AG04449 (cell line): Measurements from ENCODE around the gene TET2.

ENCODE experiments used
- CTCF ChIA-PET: fragments of 350-600 bp; formaldehyde crosslinking; extraction: SDS; loops from one replicate; lab custom pipeline; 2021; ENCODE audit warnings: antibody characterized with exemption; lab: Yijun Ruan, JAX
- POLR2A ChIA-PET: fragments of 400-600, 350-600 bp; formaldehyde crosslinking; extraction: SDS; loops from one replicate; lab custom pipeline; 2020; ENCODE audit warnings: antibody characterized with exemption, inconsistent platforms; lab: Yijun Ruan, JAX
- DNase-seq: peaks from one replicate; pipeline ENCODE4 v3.0.0-alpha.2; 2010; ENCODE audit warnings: low read depth, low spot score
- H3K4me3 ChIP-seq: 2 replicates; pipeline ENCODE4 v1.5.1; 2011; ENCODE audit warnings: low read depth, mild to moderate bottlenecking, control low read depth, low read length
- TF ChIP-seq, protein P1 (sequence below): IDR thresholded peaks from one replicate; pipeline ENCODE4 v1.5.1; 2011; ENCODE audit warnings: mild to moderate bottlenecking, moderate library complexity, low read length, control low read depth, inconsistent platforms; ENCODE audit not compliant: insufficient read depth; ENCODE audit errors: missing control alignments

TET2 gene

DNA sequence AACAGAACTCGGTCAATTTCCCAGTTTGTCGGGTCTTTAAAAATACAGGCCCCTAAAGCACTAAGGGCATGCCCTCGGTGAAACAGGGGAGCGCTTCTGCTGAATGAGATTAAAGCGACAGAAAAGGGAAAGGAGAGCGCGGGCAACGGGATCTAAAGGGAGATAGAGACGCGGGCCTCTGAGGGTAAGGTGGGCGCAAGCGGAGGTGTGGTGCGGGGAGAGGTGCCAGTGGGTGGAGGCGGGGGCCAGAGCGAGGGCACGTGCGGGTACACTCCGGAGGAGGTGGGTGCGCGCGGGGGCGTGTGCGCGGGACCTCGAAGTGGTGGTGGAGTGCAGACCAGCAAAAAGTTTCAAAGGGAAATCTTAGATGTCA, 787 bp upstream of the TET2 start:
- H3K4me3 ChIP-seq = peak overlapping the region; percentile 91
- CTCF ChIA-PET = interaction anchor here (1.2 kb wide), 1 partner anchor 328 kb away, joined by 4 read pairs; the partner anchor contains the start of gene PPA2
- POLR2A ChIA-PET = interaction anchor here (1.0 to 1.6 kb wide), 2 partner anchors 58 to 135 kb away, joined by 3 to 5 read pairs; no protein-coding TSS in a partner anchor
- DNase-seq = no peak
- TF ChIP-seq, protein P1, sequence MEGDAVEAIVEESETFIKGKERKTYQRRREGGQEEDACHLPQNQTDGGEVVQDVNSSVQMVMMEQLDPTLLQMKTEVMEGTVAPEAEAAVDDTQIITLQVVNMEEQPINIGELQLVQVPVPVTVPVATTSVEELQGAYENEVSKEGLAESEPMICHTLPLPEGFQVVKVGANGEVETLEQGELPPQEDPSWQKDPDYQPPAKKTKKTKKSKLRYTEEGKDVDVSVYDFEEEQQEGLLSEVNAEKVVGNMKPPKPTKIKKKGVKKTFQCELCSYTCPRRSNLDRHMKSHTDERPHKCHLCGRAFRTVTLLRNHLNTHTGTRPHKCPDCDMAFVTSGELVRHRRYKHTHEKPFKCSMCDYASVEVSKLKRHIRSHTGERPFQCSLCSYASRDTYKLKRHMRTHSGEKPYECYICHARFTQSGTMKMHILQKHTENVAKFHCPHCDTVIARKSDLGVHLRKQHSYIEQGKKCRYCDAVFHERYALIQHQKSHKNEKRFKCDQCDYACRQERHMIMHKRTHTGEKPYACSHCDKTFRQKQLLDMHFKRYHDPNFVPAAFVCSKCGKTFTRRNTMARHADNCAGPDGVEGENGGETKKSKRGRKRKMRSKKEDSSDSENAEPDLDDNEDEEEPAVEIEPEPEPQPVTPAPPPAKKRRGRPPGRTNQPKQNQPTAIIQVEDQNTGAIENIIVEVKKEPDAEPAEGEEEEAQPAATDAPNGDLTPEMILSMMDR = no peak

DNA sequence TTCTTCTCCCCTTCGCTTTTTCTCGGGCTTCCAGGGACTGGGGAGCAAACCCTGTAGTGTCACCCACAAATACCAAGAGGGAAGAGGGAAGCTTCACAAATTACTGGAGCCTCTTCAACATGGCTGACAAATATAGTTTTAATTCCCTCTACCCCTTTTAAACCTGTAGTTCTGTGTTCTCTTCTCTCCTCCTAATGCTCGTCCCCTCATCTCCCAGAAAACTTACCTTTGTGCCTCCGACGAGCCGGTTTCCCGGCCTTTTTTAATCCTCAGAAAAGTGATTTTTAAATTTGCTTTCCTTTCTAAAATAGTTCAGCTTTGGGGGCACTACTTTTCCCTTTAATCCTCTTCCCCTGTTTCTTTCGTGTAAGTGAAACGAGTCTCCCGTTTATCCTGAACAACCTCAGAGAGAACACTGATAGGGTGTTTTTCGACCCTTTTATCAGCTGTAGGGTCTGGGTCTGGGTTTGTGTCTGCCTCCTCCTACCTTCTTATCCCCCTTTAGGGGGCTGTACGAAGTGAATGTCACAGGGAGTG, 408 bp downstream of the TET2 start:
- H3K4me3 ChIP-seq = peak overlapping the region; percentile 91
- POLR2A ChIA-PET = interaction anchor here (0.5 to 2.0 kb wide), 4 partner anchors 59 to 326 kb away, joined by 3 to 12 read pairs (median 4); partner anchors contain the start of gene PPA2
- CTCF ChIA-PET = interaction anchor here (0.6 to 1.5 kb wide), 4 partner anchors 9 to 327 kb away, joined by 3 to 8 read pairs (median 4); partner anchors contain the start of gene PPA2
- TF ChIP-seq, protein P1 = no peak
- DNase-seq = no peak

DNA sequence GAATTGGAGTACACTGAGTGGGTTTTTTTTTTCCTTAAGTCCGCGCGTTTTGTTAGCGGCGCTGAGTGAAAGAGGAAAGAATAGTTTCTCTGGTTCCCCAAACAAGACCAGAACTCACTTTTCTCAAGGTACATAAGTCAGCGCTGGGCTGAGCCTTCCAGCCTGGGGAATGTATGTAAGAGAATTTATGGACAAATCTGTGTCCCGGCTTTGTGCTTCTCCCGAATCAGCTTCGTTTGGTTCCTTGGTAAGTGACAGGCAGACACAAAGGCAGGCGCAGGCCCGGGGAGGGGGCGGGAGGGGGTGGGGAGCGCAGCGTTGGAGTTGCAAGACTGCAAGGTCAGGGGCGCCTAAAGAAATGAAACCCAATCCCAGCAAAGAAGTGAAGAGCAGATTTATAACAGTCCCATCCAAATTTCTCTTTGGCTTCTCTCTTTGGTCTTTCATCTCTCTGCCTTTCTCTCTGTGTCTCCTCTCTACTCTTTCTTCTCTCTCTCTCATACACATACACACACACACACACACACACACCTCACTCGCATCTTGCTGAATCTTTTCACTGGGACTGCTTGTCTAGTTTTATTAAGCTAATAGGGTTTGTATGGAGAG, 981 bp downstream of the TET2 start:
- CTCF ChIA-PET = interaction anchor here (0.6 to 1.5 kb wide), 5 partner anchors 8 to 324 kb away, joined by 3 to 8 read pairs (median 3); no protein-coding TSS in a partner anchor
- TF ChIP-seq, protein P1 = no peak
- peak overlapping the region; percentile 91 for H3K4me3 ChIP-seq
- no peak for DNase-seq
- POLR2A ChIA-PET = interaction anchor here (1.6 to 2.0 kb wide), 2 partner anchors 133 to 326 kb away, joined by 5 to 12 read pairs; partner anchors contain the start of gene PPA2

DNA sequence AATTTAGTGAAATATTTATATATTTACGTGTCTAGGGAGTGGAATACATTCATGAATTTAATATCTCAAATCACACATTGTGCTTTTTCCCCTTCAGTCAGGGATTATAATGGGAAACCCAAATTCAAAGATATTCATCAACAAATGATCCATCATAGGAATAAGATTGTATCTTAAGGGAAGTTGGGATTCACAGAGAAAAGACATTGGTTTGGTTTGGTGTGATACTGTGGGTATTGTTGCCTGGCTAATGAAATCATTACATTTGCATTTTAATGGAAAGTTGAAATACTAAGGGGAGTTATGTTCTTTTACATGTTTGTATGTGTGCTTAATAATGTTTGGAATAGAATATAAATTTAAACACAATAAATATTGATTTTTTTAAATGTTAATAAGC, 1.7 kb downstream of the TET2 start:
- CTCF ChIA-PET = interaction anchor here (0.7 to 1.0 kb wide), 2 partner anchors 15 to 319 kb away, joined by 3 read pairs; no protein-coding TSS in a partner anchor
- DNase-seq = no peak
- POLR2A ChIA-PET = interaction anchor here (2.0 kb wide), 1 partner anchor 325 kb away, joined by 12 read pairs; the partner anchor contains the start of gene PPA2
- H3K4me3 ChIP-seq = peak overlapping the region; percentile 91
- TF ChIP-seq, protein P1 = no peak

- CTCF ChIA-PET = interaction anchor here (1.3 kb wide), 1 partner anchor 8 kb away, joined by 3 read pairs; no protein-coding TSS in a partner anchor
- peak overlapping the region; percentile 16; the same call in 1 of the 2 replicates for H3K4me3 ChIP-seq
- POLR2A ChIA-PET = no interaction called here
- DNase-seq = no peak
- TF ChIP-seq, protein P1 = no peak
These were observed 2.1 kb downstream of the TET2 start for GRCh38 chr4:105148776-105149175.

- CTCF ChIA-PET = interaction anchor here (1.3 kb wide), 1 partner anchor 9 kb away, joined by 3 read pairs; no protein-coding TSS in a partner anchor
- TF ChIP-seq, protein P1 = no peak
- no peak for DNase-seq
- H3K4me3 ChIP-seq = no peak overlapping the region
- POLR2A ChIA-PET = no interaction called here
These were observed 3.1 kb downstream of the TET2 start for GRCh38 chr4:105149771-105150170.
